NCI-H2029 (cell line): ENCODE measurements around the gene PVALEF.
"Not testable (repeated sequence)": the region's sequence is repeated elsewhere in the genome, so short reads cannot be mapped to it uniquely, and the experiment has no call there.

Source experiments
- DNase-seq: peaks from one replicate; lab custom pipeline; 2025; lab: John Stamatoyannopoulos, UW

Gene PVALEF

GRCh38 chr17:81218991-81219390 is 53.7 kb downstream of the PVALEF start:
- no peak for DNase-seq

- no peak for DNase-seq
Observed at GRCh38 chr17:81219476-81220180, 54.3 kb downstream of the PVALEF start.

DNA sequence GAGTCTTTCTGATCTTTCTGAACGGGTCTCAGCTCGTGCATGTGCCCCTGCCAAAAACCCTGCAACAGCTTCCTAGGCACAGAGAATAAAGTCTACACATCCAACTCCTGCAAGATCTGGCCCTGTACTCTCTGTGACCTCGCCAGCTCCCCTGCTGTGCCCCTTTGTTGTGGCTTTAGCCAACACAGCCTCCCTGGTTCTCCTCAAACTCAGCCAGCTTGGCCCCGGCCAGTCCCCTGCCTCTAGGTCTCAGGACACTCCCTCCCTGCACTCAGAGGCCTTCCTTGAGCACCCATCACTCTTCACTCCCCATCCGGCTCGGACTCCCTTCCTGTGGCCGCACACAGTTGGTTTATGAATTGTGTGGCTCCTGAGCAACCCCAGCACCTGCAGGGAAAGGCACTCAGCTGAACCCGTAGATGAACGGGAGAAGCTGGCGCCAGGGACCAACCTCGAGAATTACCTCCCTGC is 56.1 kb downstream of the PVALEF start:
- DNase-seq = no peak

DNA sequence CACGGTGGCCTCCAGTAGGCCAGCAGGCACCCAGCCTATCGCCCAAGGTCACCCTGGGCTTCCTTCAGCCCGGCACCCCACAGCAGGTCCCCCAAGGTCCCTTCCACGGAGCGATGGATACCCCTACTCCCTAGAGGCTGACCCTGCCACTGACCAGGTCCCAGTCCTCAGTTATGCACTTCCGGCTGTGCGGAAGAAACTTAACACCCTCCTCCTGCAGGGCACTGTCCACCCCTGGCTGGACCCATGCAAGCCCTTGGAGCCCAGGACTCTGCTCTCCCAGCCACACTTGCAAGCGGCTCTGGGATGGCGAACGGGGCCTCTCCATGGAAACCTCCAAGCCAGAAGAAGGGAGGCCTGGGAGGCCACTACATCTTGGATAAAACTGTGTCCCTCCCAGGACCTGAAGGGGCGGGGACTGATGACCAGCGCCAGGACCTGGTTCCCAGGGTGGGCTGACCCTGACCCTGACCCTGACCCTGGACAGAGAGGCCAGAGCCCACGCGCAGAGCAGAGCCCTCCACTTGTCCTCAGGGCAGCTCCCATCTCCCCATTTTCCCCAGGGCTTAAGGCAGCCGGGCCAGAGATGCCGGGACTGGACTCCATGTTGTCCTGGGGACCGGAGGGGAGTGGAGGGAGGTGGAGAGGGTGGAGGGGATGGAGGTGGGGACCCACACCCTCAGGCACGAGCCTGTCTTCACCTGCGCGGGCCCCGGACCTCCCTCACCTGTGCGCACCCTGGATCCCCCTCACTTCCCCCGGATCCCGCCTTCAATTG is 56.7 kb downstream of the PVALEF start:
- no peak for DNase-seq

GRCh38 chr17:81222620-81222905 is 57.3 kb downstream of the PVALEF start:
- DNase-seq = no peak

DNA sequence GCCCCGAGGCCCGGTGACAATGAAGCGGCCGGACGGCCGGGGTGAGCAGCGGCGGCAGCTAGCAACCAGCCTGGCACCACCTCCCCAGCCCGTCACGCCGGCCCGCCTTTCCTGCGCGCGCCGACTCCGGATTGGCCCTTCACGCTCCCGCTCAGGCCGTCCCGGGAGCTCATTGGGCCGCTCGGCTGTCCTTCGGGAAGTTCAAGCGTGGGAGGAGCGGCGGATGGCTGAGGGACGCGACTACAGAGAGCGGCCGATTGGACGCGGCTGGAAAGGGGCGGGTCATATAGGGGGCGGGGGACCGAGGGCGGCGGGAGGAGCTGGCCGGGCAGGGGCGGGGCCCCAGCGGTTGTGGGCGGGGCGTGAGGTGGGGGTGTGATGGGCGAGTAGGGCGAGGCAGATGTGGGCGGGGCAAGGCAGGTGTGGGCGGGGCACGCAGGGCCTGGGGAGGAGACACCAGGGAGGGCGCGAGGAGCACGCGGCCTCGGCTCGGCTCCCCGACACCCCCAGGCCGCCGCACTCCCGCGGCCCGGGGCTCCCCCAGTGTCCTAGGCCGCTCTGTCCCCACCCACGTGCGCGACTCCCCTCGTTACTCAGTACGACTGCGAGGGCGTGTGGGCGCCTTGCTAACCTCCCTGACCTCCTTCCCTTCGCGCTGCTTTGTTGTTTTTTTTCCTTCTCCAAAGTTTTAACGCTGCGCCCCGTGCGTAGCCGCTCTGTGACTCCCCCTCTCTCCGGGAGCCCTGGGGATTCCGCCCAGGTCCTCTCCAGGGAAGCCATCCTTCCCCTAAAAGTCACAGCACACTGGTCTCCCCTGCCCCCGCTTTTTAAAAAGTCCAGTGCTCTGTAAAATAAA is 57.8 kb downstream of the PVALEF start, which contains the start of gene CEP131:
TSS of gene CEP131 (minus strand) at position 60 of the 856 bp plus-strand sequence. CDS start 2,909 bp downstream, outside the sequence.
- peak; percentile 95 for DNase-seq

GRCh38 chr17:81223762-81224130 is 58.4 kb downstream of the PVALEF start:
- DNase-seq = no peak

- DNase-seq = not testable (repeated sequence)
Observed at GRCh38 chr17:81227630-81228029, 62.3 kb downstream of the PVALEF start.

DNA sequence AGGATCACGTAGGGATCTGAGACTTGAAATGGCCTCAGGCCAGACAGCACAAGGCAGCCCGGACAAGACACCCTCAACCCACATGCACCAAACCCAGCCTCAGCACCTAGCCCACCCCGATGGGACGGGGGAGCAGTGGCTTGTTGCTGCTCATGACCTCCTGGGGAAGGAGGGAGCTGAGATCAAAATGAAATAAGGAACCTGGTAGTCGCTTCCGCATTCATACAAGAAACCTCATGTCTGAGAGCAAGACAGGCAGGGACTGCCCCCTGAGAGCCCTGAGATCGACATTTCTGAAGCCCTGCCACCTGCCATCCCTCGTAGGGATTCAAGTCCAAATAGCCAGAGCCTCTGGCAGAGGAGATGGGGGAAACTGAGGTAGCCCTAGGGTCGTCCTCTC is 63.1 kb downstream of the PVALEF start:
- DNase-seq = no peak

GRCh38 chr17:81228834-81229665 is 63.7 kb downstream of the PVALEF start:
- no peak for DNase-seq

DNA sequence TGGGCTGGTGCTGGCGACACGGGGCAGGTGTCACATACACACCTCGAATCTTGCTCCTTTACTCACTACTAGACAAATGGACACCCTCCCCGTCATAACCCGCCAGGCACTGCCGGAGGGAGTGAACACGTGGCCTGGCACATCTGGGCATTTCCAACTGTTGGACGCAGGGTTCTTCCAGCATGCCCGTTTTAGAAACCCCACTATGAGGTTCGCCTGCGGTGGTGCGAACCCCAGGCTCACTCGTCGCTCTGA is 64.3 kb downstream of the PVALEF start:
- DNase-seq = no peak

- DNase-seq = no peak
Observed at GRCh38 chr17:81230043-81230820, 64.9 kb downstream of the PVALEF start.

DNA sequence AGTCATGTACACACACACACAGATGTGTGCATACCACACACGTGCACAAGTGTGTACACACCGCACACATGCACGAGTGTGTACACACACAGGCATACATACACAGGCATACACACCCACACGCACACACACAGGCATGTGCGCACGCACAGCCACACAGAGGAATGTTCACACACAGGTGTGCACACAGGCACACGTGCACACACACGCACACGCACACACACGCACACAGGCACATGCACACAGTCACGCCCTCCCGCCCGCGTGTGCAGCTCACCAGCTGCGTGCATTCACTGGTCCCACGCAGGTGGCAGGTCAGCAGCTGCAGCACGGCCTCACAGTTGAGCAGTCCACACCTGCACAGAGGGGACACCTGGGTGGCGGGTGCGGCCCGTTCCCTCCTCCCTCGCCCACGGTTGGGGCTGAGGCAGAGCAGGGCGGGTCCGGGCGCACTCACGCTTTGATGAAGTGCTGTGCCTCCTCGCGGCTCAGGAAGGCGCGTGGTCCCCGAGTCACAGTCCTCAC is 65.9 kb downstream of the PVALEF start:
- DNase-seq = no peak

- DNase-seq = no peak
Observed at GRCh38 chr17:81231766-81232581, 66.7 kb downstream of the PVALEF start.
